ENCODE measurements around the gene TCF7L2. TPM values are rescaled to one million over a fixed set of nuclear protein-coding genes. Genes with fewer than 3 reads are reported as not detected.
A peak's percentile ranks its signal among the peaks of the same experiment; 100 is the strongest.

Gene TCF7L2
- total and polyA plus RNA-seq, 4 donors, result 9.1 to 32.3 (median 21.4) TPM

GRCh38 chr10:112906945-112907344 lies 43.1 kb upstream of the TCF7L2 start:
- 85 to 91% methylated on average over 8 of the region's 8 CpGs for whole genome bisulfite sequencing, 2 donors
- no peaks in the 10 kb centered on the region for H3K27me3 ChIP-seq (ENCODE audit: control insufficient read depth in 3 of 3, insufficient read depth in 3 of 3, low read length in 2 of 3)
- no peak overlapping the region for H3K27ac ChIP-seq (ENCODE audit: low read depth in 1 of 2, low read length in 1 of 2)
- H3K4me1 ChIP-seq (ENCODE audit: control insufficient read depth in 5 of 5, insufficient read depth in 5 of 5, low read length in 5 of 5), result peaks cover 0 to 10% (median 0%) of the 10 kb centered on the region in 5 donors
- no peak for TF ChIP-seq CTCF (IDR thresholded peaks at IDR 0.05; ENCODE audit: control extremely low read depth, extremely low read depth)
- H3K4me3 ChIP-seq, result no peak overlapping the region
- H3K9me3 ChIP-seq (ENCODE audit: control insufficient read depth in 4 of 4, insufficient read depth in 3 of 4, low read length in 3 of 4), result no peaks in the 10 kb centered on the region
- H3K36me3 ChIP-seq (ENCODE audit: control insufficient read depth in 4 of 4, insufficient read depth in 4 of 4, low read length in 4 of 4), result no peaks in the 10 kb centered on the region
- DNase-seq, result no peak
- no peak for ATAC-seq (ENCODE audit: insufficient read depth, low FRiP score)
- no peak overlapping the region for H3K9ac ChIP-seq (ENCODE audit: insufficient read depth in 1 of 2, low read length in 2 of 2)

GRCh38 chr10:112907893-112908292 lies 42.2 kb upstream of the TCF7L2 start:
- 72 to 83% methylated on average over 6 of the region's 6 CpGs for WGBS, 2 donors
- no peaks in the 10 kb centered on the region for H3K36me3 ChIP-seq (ENCODE audit: control insufficient read depth in 4 of 4, insufficient read depth in 4 of 4, low read length in 4 of 4)
- no peak overlapping the region for H3K9ac ChIP-seq (ENCODE audit: insufficient read depth in 1 of 2, low read length in 2 of 2)
- H3K4me3 ChIP-seq, result no peak overlapping the region
- peaks cover 0 to 10% (median 0%) of the 10 kb centered on the region in 5 donors for H3K4me1 ChIP-seq (ENCODE audit: control insufficient read depth in 5 of 5, insufficient read depth in 5 of 5, low read length in 5 of 5)
- no peak for TF ChIP-seq CTCF (IDR thresholded peaks at IDR 0.05; ENCODE audit: control extremely low read depth, extremely low read depth)
- no peak for DNase-seq
- no peaks in the 10 kb centered on the region for H3K9me3 ChIP-seq (ENCODE audit: control insufficient read depth in 4 of 4, insufficient read depth in 3 of 4, low read length in 3 of 4)
- H3K27ac ChIP-seq (ENCODE audit: low read depth in 1 of 2, low read length in 1 of 2), result no peak overlapping the region
- no peak for ATAC-seq (ENCODE audit: insufficient read depth, low FRiP score)
- H3K27me3 ChIP-seq (ENCODE audit: control insufficient read depth in 3 of 3, insufficient read depth in 3 of 3, low read length in 2 of 3), result no peaks in the 10 kb centered on the region

- no peak for ATAC-seq (ENCODE audit: insufficient read depth, low FRiP score)
- 84% methylated on average over 2 of the region's 2 CpGs for WGBS, 2 donors
- no peaks in the 10 kb centered on the region for H3K9me3 ChIP-seq (ENCODE audit: control insufficient read depth in 4 of 4, insufficient read depth in 3 of 4, low read length in 3 of 4)
- H3K4me3 ChIP-seq, result no peak overlapping the region
- H3K36me3 ChIP-seq (ENCODE audit: control insufficient read depth in 4 of 4, insufficient read depth in 4 of 4, low read length in 4 of 4), result no peaks in the 10 kb centered on the region
- no peak overlapping the region for H3K9ac ChIP-seq (ENCODE audit: insufficient read depth in 1 of 2, low read length in 2 of 2)
- peaks cover 0 to 17% (median 0%) of the 10 kb centered on the region in 5 donors for H3K4me1 ChIP-seq (ENCODE audit: control insufficient read depth in 5 of 5, insufficient read depth in 5 of 5, low read length in 5 of 5)
- no peak overlapping the region for H3K27ac ChIP-seq (ENCODE audit: low read depth in 1 of 2, low read length in 1 of 2)
- H3K27me3 ChIP-seq (ENCODE audit: control insufficient read depth in 3 of 3, insufficient read depth in 3 of 3, low read length in 2 of 3), result no peaks in the 10 kb centered on the region
- DNase-seq, result peak; percentile 59 to 84 (median 72)
- no peak for TF ChIP-seq CTCF (IDR thresholded peaks at IDR 0.05; ENCODE audit: control extremely low read depth, extremely low read depth)
Observed at GRCh38 chr10:112911206-112911605, 38.8 kb upstream of the TCF7L2 start.

- H3K27ac ChIP-seq (ENCODE audit: low read depth in 1 of 2, low read length in 1 of 2), result no peak overlapping the region
- H3K36me3 ChIP-seq (ENCODE audit: control insufficient read depth in 4 of 4, insufficient read depth in 4 of 4, low read length in 4 of 4), result no peaks in the 10 kb centered on the region
- no peak for ATAC-seq (ENCODE audit: insufficient read depth, low FRiP score)
- no peak overlapping the region for H3K9ac ChIP-seq (ENCODE audit: insufficient read depth in 1 of 2, low read length in 2 of 2)
- peak in 2 of 3 donors; percentile 13 to 14 for DNase-seq
- peaks cover 0 to 21% (median 0%) of the 10 kb centered on the region in 5 donors for H3K4me1 ChIP-seq (ENCODE audit: control insufficient read depth in 5 of 5, insufficient read depth in 5 of 5, low read length in 5 of 5)
- no peak for TF ChIP-seq CTCF (IDR thresholded peaks at IDR 0.05; ENCODE audit: control extremely low read depth, extremely low read depth)
- whole genome bisulfite sequencing, 2 donors, result 60 to 75% methylated on average over 15 of the region's 15 CpGs
- no peak overlapping the region for H3K4me3 ChIP-seq
- no peaks in the 10 kb centered on the region for H3K27me3 ChIP-seq (ENCODE audit: control insufficient read depth in 3 of 3, insufficient read depth in 3 of 3, low read length in 2 of 3)
- no peaks in the 10 kb centered on the region for H3K9me3 ChIP-seq (ENCODE audit: control insufficient read depth in 4 of 4, insufficient read depth in 3 of 4, low read length in 3 of 4)
Observed at GRCh38 chr10:112912410-112912928, 37.6 kb upstream of the TCF7L2 start.
